Measurements from ENCODE around the gene SRSF1.

DNA sequence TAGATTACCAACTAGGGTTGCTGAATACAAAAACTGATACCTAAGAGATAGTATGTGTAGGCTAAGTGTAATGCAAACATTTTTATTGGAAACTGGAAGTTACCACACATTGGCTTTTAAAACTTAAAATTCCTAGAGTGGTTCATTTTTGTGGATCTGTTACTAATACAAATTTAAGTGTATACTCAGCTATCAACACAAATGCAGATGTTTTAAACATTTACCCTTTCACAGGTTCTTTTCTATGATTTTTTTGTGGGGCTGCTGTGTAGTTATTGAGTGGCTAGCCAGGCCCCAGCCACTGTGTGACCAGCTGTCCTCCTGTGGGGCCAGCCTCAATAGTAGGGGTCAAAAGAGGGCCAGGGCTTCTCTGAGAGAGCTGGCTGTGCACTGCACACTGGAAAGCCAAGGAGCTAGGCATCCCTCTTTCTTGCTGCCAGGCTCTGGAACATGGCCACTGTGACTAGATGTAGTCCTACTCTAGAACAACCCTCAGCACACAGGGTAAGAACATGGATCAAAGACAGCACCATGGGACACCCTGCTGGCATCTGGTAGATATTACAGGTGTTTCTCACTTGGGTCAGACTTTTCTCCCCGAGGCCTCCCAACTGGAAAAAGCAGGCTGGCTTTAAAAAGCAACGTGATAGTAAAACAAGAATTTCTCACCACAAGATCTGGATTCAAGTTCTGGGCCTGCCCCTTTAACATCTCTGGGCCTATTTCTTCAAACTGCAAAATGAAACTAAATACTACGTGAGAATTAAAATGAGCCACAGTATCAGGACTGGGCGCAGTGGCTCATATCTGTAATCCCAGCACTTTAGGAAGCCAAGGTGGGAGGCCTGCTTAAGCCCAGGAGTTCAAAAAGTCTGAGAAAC, 11.7 kb downstream of the SRSF1 start:
- TF ChIP-seq, protein P1, sequence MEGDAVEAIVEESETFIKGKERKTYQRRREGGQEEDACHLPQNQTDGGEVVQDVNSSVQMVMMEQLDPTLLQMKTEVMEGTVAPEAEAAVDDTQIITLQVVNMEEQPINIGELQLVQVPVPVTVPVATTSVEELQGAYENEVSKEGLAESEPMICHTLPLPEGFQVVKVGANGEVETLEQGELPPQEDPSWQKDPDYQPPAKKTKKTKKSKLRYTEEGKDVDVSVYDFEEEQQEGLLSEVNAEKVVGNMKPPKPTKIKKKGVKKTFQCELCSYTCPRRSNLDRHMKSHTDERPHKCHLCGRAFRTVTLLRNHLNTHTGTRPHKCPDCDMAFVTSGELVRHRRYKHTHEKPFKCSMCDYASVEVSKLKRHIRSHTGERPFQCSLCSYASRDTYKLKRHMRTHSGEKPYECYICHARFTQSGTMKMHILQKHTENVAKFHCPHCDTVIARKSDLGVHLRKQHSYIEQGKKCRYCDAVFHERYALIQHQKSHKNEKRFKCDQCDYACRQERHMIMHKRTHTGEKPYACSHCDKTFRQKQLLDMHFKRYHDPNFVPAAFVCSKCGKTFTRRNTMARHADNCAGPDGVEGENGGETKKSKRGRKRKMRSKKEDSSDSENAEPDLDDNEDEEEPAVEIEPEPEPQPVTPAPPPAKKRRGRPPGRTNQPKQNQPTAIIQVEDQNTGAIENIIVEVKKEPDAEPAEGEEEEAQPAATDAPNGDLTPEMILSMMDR (conservative IDR thresholded peaks at IDR 0.05; ENCODE audit: low read length), result peak; percentile 78
- no peak for TF ChIP-seq EZH2phosphoT487 (IDR thresholded peaks at IDR 0.05; ENCODE audit: borderline replicate concordance, low read depth, low read length)
